ENCODE results near the gene HYKK. TPM values are rescaled to one million over a fixed set of nuclear protein-coding genes. Genes with fewer than 3 reads are reported as not detected.

HYKK gene
- 0.49 and 1.3 TPM in 2 replicates for total RNA-seq

DNA sequence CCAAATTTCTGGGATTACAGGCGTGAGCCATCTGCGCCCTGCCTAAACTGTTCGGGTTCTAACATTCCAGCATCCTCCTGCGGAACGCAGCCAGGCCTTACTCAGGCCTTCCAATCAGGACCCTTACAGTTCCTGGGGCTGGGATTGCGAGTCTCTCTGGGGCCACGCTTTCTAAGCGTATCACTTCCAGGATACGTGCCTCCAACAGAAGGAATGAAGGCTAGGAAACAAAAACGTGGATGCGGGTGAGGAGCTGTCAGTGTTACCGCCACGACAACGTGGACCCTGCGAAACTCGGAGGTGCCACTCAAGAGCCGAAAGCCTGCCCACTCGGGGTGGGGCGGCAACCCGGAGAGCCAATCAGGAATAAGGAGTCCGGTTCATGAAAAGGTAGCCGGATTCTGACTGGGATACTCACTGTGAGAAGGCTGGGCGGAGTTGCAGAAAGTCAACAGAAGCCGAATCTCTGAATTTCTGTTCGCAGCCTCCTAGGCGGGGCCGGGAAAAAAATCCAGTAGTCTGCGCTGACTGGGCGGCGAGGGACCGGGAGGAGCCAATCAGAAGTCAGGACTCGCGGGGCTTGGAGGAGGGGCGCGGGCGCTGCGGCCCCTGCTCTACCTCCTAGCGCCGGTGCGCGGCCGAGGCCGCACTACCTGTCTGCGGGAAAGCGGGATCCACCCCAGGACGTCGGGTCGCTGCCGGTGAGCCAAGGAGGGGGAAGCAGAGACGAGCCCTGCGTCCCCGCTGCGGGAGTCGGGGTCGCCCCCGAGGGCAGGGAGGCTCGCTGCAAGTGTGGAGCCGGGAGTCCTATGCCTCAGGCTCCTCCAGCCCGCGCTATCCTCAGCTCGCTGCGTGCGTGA lies at the start of gene HYKK:
TSS of gene HYKK (plus strand) at position 607 of the 860 bp plus-strand sequence. CDS start 5,512 bp downstream, outside the sequence.

GRCh38 chr15:78540141-78540870 lies 32.9 kb downstream of the HYKK start, which contains the start of gene PSMA4:
Gene PSMA4 (plus strand): TSS chr15:78540444. CDS start chr15:78541928, 1,484 bp downstream.

GRCh38 chr15:78565097-78565950 lies 57.9 kb downstream of the HYKK start, which contains the start of gene CHRNA5:
Gene CHRNA5 (plus strand): TSS chr15:78565520. CDS start chr15:78565720, 200 bp downstream.

Other genes starting within 250 kb of the HYKK start
- 1.9 and 7.3 TPM in 2 replicates for gene DNAJA4, start 243.0 kb upstream of the HYKK start, total RNA-seq
- 66.5 and 73.3 TPM in 2 replicates for gene SKIC8, start 208.0 kb upstream of the HYKK start, total RNA-seq
- not detected in 2 replicates for gene CRABP1, start 167.2 kb upstream of the HYKK start, total RNA-seq
- gene IREB2, start 69.4 kb upstream of the HYKK start, total RNA-seq: 19.8 and 42.5 TPM in 2 replicates
- gene PSMA4, start 32.9 kb downstream of the HYKK start, total RNA-seq: 159 and 175 TPM in 2 replicates
- 2.6 and 2.8 TPM in 2 replicates for gene CHRNA5, start 57.9 kb downstream of the HYKK start, total RNA-seq
- gene CHRNA3, start 113.4 kb downstream of the HYKK start, total RNA-seq: not detected in 2 replicates
- gene CHRNB4, start 133.6 kb downstream of the HYKK start, total RNA-seq: under 0.01 TPM in 1 of 2 replicates, not detected in the other